NT2/D1 (cell line): ENCODE measurements around the gene ERC1.

Experiments
- YY1 ChIP-seq: IDR thresholded peaks from 2 replicates; pipeline ENCODE4 v1.6.1; 2011; ENCODE audit not compliant: insufficient read length, insufficient read depth
- ZNF274 ChIP-seq: IDR thresholded peaks from 2 replicates; pipeline ENCODE4 v1.6.1; 2011; ENCODE audit warnings: mild to moderate bottlenecking, low read depth, low read length

DNA sequence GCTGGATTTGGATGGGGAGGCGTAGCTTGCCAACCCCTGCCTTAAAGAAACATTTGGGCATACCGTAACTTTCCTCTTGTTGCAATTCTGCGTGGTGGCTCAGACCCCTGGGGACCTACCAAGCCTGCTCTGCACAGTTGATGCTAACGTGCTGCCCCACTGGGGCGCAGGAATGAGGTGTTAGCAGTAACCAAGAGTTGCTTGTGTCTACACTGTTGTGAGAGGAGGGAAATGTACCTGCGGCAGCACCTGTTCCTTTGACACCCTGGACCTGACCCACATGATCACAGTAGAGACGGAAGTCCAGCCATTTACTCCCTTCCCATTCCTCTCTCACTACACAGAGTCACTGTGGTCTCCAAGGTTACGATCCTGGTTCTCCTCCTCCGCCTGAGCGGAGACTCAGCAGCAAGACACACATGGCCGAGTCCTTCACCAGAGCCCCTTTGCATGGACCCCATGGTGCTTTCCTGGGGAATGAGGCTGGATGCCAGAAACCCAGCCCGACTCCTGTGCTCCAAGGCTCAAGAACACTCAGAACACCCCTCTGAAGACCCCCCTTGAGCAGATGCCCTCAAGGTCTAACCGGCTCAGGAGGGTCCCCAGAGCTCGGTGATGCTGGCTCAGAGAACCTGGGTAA lies 518.5 kb downstream of the ERC1 start:
- TF ChIP-seq YY1 (no peak), ZNF274 (no peak)
